Parathyroid adenoma (tissue), 2 donors: Measurements from ENCODE around the gene PGC.

Experiments
- H2AFZ ChIP-seq: fragments of 300-600 bp; sonication (generic); one replicate; pipeline ENCODE4 v1.7.0; 2017; ENCODE audit warnings: antibody characterized with exemption, mild to moderate bottlenecking
- H3K27ac ChIP-seq: fragments of 300-600 bp; sonication (generic); one replicate; pipeline ENCODE4 v1.7.0; 2017
- H3K27me3 ChIP-seq: fragments of 300-600 bp; sonication (generic); one replicate; pipeline ENCODE4 v1.7.0; 2017; ENCODE audit warnings: low read length; ENCODE audit not compliant: control insufficient read depth, insufficient read depth
- H3K36me3 ChIP-seq: fragments of 300-600 bp; sonication (generic); one replicate; pipeline ENCODE4 v1.7.0; 2017; ENCODE audit warnings: low read length; ENCODE audit not compliant: control insufficient read depth, insufficient read depth
- H3K4me1 ChIP-seq: fragments of 300-600 bp; sonication (generic); one replicate; pipeline ENCODE4 v1.7.0; 2017; ENCODE audit warnings: control low read depth
- H3K4me2 ChIP-seq: fragments of 300-600 bp; sonication (generic); one replicate; pipeline ENCODE4 v1.7.0; 2017; ENCODE audit warnings: low read length
- H3K4me3 ChIP-seq: fragments of 300-600 bp; sonication (generic); one replicate; pipeline ENCODE4 v1.7.0; 2017; ENCODE audit warnings: low read depth, low read length
- H3K79me2 ChIP-seq: fragments of 300-600 bp; sonication (generic); one replicate; pipeline ENCODE4 v1.7.0; 2017; ENCODE audit warnings: control low read depth
- H3K9ac ChIP-seq: fragments of 300-600 bp; sonication (generic); one replicate; pipeline ENCODE4 v1.7.0; 2017; ENCODE audit warnings: mild to moderate bottlenecking
- H3K9me3 ChIP-seq: fragments of 300-600 bp; sonication (generic); one replicate; pipeline ENCODE4 v1.7.0; 2017; ENCODE audit warnings: low read length; ENCODE audit not compliant: control insufficient read depth
- TF ChIP-seq, protein P1 (sequence below): fragments of 300-600 bp; sonication (generic); IDR thresholded peaks from one replicate; pipeline ENCODE4 v1.7.0; 2017; ENCODE audit warnings: antibody characterized with exemption, mild to moderate bottlenecking
- donor health status: primary hyperparathyroidism.

Gene PGC

DNA sequence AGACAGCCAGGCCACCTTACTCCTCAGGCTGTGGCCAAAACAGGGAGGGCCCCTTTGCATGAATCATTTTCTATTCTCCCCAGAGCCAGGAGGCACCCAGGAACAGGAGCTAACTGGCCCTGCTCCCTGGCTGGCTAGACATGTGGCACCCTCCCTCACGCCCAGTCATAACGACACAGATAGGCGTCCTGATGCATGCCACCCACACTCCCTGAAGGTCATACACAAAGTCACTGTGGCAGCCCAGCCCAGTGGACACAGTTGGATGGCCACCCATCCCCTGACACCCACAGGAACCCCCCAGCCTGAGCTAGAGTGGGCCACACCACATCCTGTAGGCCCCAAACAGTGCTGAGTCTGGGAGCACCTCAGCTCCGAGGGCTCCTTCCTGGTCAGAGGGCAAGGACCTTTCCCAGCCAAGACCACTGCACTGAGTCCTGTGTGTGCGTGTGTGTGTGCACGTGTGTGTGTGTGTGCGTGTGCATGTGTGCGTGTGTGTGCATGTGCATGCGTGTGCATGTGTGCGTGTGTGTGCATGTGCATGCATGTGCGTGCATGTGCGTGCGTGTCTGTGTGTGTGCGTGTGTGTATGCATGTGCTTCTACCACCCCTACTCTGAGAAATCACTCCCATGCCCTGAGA lies 33.4 kb downstream of the PGC start:
- Histone ChIP-seq H3K4me1 (peaks cover 47% of the 10 kb centered on the region), H2AFZ (peak overlapping the region; percentile 38), H3K9me3 (no peaks in the 10 kb centered on the region), H3K4me2 (no peak overlapping the region), H3K36me3 (no peaks in the 10 kb centered on the region), H3K4me3 (no peak overlapping the region), H3K27ac (peak overlapping the region; percentile 82), H3K9ac (no peak overlapping the region), H3K79me2 (peaks cover 38% of the 10 kb centered on the region), H3K27me3 (no peaks in the 10 kb centered on the region)
- TF ChIP-seq, protein P1, sequence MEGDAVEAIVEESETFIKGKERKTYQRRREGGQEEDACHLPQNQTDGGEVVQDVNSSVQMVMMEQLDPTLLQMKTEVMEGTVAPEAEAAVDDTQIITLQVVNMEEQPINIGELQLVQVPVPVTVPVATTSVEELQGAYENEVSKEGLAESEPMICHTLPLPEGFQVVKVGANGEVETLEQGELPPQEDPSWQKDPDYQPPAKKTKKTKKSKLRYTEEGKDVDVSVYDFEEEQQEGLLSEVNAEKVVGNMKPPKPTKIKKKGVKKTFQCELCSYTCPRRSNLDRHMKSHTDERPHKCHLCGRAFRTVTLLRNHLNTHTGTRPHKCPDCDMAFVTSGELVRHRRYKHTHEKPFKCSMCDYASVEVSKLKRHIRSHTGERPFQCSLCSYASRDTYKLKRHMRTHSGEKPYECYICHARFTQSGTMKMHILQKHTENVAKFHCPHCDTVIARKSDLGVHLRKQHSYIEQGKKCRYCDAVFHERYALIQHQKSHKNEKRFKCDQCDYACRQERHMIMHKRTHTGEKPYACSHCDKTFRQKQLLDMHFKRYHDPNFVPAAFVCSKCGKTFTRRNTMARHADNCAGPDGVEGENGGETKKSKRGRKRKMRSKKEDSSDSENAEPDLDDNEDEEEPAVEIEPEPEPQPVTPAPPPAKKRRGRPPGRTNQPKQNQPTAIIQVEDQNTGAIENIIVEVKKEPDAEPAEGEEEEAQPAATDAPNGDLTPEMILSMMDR, result no peak

DNA sequence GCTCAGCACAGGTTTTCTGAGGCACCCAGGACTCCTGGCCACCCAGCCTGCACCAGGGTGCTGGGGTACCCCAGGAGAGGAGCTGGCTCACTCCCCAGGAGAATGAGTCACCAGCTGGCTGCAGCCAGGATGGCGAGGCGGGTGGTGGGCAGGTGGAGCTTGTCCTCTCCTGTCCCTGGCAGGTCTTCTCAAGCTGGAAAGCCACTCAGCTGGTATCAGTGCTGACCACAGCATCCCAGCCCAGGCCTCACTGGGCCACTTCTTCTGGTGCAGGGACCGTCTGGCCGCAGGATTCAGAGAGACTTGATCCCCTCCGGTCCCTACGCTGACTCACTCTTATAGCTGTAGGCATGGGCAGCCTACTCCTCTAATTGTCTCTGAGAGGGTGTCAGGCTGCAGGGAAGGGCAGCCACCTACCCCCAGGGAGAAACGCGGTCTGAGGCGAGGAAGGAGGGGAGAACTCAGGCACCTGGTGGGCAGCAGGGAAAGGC lies 34.0 kb downstream of the PGC start:
- Histone ChIP-seq H3K27ac (peak overlapping the region; percentile 82), H3K9ac (no peak overlapping the region), H3K4me1 (peaks cover 47% of the 10 kb centered on the region), H3K36me3 (no peaks in the 10 kb centered on the region), H3K4me3 (no peak overlapping the region), H3K79me2 (peaks cover 37% of the 10 kb centered on the region), H3K9me3 (no peaks in the 10 kb centered on the region), H2AFZ (peak overlapping the region; percentile 38), H3K27me3 (no peaks in the 10 kb centered on the region), H3K4me2 (no peak overlapping the region)
- TF ChIP-seq, protein P1, result no peak

DNA sequence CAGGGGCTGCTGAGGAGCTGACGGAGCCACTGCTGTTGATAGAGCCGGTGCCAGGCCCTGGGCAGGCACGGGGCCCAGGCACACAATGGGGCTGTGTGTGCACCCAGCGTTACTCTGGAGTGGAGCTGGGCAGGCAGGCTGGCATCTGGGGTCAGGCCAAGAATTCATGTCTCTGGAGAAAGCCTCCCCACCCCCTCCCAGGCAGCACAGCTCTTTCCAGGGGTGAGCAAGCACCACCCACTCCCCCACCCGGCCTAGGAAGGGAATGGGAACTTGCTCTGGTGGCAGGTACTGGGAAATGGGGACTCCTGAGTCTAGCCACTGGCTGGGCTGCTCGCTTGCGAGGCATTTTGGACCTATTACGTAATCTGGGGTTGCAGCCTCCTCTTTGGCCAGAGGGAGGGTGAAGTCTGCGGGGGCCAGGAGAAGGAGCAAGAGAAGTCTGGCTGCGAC lies 34.5 kb downstream of the PGC start:
- Histone ChIP-seq H3K9ac (no peak overlapping the region), H3K79me2 (peaks cover 37% of the 10 kb centered on the region), H3K4me3 (no peak overlapping the region), H3K27me3 (no peaks in the 10 kb centered on the region), H3K9me3 (no peaks in the 10 kb centered on the region), H3K4me1 (peaks cover 47% of the 10 kb centered on the region), H3K4me2 (no peak overlapping the region), H3K36me3 (no peaks in the 10 kb centered on the region), H3K27ac (peak overlapping the region; percentile 82), H2AFZ (peak overlapping the region; percentile 27)
- TF ChIP-seq, protein P1, result no peak

DNA sequence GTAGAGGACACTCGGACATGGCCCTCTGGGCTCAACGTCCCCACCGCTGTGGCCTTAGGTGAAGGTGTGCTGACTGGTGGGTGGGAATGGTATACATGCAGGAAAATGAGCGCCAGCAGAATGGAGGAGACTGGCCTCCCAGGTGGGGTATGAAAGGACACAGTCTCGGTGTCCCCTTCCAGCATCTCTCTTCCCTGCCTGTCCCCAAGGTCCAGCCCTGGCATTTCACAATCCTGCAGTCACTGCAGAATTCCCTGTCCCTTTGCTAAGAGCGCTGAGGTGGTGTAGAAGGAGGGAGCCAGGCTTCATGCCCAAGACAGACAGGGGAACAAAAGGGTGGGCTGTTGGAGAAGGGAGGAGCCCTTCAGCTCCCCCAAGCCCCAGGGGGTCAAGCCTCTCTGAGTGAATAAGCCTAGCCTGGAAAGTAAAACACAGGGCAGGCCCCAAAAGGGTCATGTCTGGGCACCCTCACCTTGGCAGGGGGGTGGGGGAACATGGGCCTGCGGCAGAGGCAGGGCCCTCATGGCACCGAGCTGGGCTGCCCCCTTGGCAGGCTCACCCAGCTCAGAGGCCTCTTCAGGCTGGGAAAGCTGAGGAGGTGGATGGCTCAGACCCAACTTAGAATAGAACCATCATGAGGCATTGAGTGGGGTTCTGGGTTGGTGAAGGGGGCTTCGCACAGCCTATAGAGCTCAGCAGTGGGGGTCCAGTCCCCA lies 35.7 kb downstream of the PGC start:
- Histone ChIP-seq H3K27me3 (no peaks in the 10 kb centered on the region), H3K4me2 (no peak overlapping the region), H3K79me2 (peaks cover 27% of the 10 kb centered on the region), H3K36me3 (no peaks in the 10 kb centered on the region), H3K4me3 (no peak overlapping the region), H3K9me3 (no peaks in the 10 kb centered on the region), H3K9ac (no peak overlapping the region), H2AFZ (no peak overlapping the region), H3K27ac (no peak overlapping the region), H3K4me1 (peaks cover 41% of the 10 kb centered on the region)
- TF ChIP-seq, protein P1, result no peak
